GM18517 (cell line): Measurements from ENCODE around the gene ADORA2B.

Experiments used
- ATAC-seq: cut with Tn5 transposase; IDR thresholded peaks from one replicate; pipeline ENCODE4 v1.9.1; 2021; ENCODE audit warnings: mild to moderate bottlenecking, moderate library complexity; ENCODE audit not compliant: unreplicated experiment

The ADORA2B gene

GRCh38 chr17:15952916-15953790 is 8.2 kb downstream of the ADORA2B start:
- ATAC-seq: no peak

GRCh38 chr17:15954222-15954621 is 9.3 kb downstream of the ADORA2B start:
- ATAC-seq: no peak

- no peak for ATAC-seq
These were observed 11.0 kb downstream of the ADORA2B start for GRCh38 chr17:15955793-15956541.

- no peak for ATAC-seq
These were observed 12.3 kb downstream of the ADORA2B start for GRCh38 chr17:15957206-15957605.

GRCh38 chr17:15957608-15958307 is 12.8 kb downstream of the ADORA2B start:
- no peak for ATAC-seq

- no peak for ATAC-seq
These were observed 13.5 kb downstream of the ADORA2B start for GRCh38 chr17:15958484-15958854.

GRCh38 chr17:15963670-15964110 is 18.8 kb downstream of the ADORA2B start:
- no peak for ATAC-seq

- no peak for ATAC-seq
These were observed 20.6 kb downstream of the ADORA2B start for GRCh38 chr17:15965528-15965927.

GRCh38 chr17:15966183-15966878 is 21.4 kb downstream of the ADORA2B start:
- ATAC-seq: no peak

- ATAC-seq: no peak
These were observed 21.9 kb downstream of the ADORA2B start for GRCh38 chr17:15966879-15967248.

GRCh38 chr17:15967706-15968399 is 22.9 kb downstream of the ADORA2B start:
- no peak for ATAC-seq

GRCh38 chr17:15969463-15969862 is 24.5 kb downstream of the ADORA2B start:
- no peak for ATAC-seq

GRCh38 chr17:15970500-15970899 is 25.6 kb downstream of the ADORA2B start:
- no peak for ATAC-seq

GRCh38 chr17:15971098-15971678 is 26.3 kb downstream of the ADORA2B start:
- no peak for ATAC-seq

GRCh38 chr17:15971882-15972281 is 27.0 kb downstream of the ADORA2B start:
- no peak for ATAC-seq

GRCh38 chr17:15972497-15972951 is 27.6 kb downstream of the ADORA2B start:
- ATAC-seq: no peak

GRCh38 chr17:15973016-15973415 is 28.1 kb downstream of the ADORA2B start:
- no peak for ATAC-seq

- ATAC-seq: no peak
These were observed 28.9 kb downstream of the ADORA2B start for GRCh38 chr17:15973834-15974233.

GRCh38 chr17:15977894-15978293 is 33.0 kb downstream of the ADORA2B start:
- ATAC-seq: no peak

- no peak for ATAC-seq
These were observed 33.7 kb downstream of the ADORA2B start for GRCh38 chr17:15978606-15979005.
